H9 (cell line): ENCODE data around the gene GLIPR2. TPM values are rescaled to one million over a fixed set of nuclear protein-coding genes. Genes with fewer than 3 reads are reported as not detected.

Experiments
- DNase-seq: peaks from one replicate; pipeline ENCODE4 v3.0.0-alpha.2; 2017
- H2AFZ ChIP-seq: one replicate; pipeline ENCODE4 v1.6.1; 2013; ENCODE audit warnings: mild to moderate bottlenecking, low read length, control low read depth, moderate library complexity
- H2AK5ac ChIP-seq: 2 replicates; pipeline ENCODE4 v1.6.1; 2013; ENCODE audit warnings: low read length, control low read depth, mixed read lengths; ENCODE audit not compliant: insufficient read length
- H2BK120ac ChIP-seq: one replicate; pipeline ENCODE4 v1.6.1; 2013; ENCODE audit warnings: low read depth, mild to moderate bottlenecking, low read length, control low read depth, inconsistent platforms; ENCODE audit not compliant: poor library complexity, severe bottlenecking
- H2BK12ac ChIP-seq: 2 replicates; pipeline ENCODE4 v1.6.1; 2013; ENCODE audit warnings: low read length, control low read depth, mixed read lengths, low read depth; ENCODE audit not compliant: insufficient read length
- H2BK15ac ChIP-seq: 2 replicates; pipeline ENCODE4 v1.6.1; 2013; ENCODE audit warnings: low read depth, low read length, control low read depth
- H2BK20ac ChIP-seq: one replicate; pipeline ENCODE4 v1.6.1; 2013; ENCODE audit warnings: low read depth, mild to moderate bottlenecking, low read length, control low read depth, inconsistent platforms; ENCODE audit not compliant: poor library complexity, severe bottlenecking
- H2BK5ac ChIP-seq: 2 replicates; pipeline ENCODE4 v1.6.1; 2013; ENCODE audit warnings: low read length, control low read depth, mixed read lengths; ENCODE audit not compliant: insufficient read length
- H3K14ac ChIP-seq: 2 replicates; pipeline ENCODE4 v1.6.1; 2013; ENCODE audit warnings: low read length, control low read depth; ENCODE audit not compliant: insufficient read depth
- H3K18ac ChIP-seq: 2 replicates; pipeline ENCODE4 v1.6.1; 2013; ENCODE audit warnings: low read depth, mild to moderate bottlenecking, mixed read lengths, low read length, control low read depth; ENCODE audit not compliant: insufficient read length
- H3K23ac ChIP-seq: 2 replicates; pipeline ENCODE4 v1.6.1; 2013; ENCODE audit warnings: low read length, control low read depth, mixed read lengths, low read depth; ENCODE audit not compliant: insufficient read length
- H3K23me2 ChIP-seq: 2 replicates; pipeline ENCODE4 v1.6.1; 2013; ENCODE audit warnings: low read depth, mild to moderate bottlenecking, mixed read lengths, low read length, control low read depth; ENCODE audit not compliant: insufficient read length, poor library complexity, severe bottlenecking
- H3K27ac ChIP-seq: 2 replicates; pipeline ENCODE4 v1.5.1; 2013; ENCODE audit warnings: low read length, control low read depth, mixed read lengths, low read depth; ENCODE audit not compliant: insufficient read length
- H3K27me3 ChIP-seq: 2 replicates; pipeline ENCODE4 v1.6.1; 2013; ENCODE audit warnings: low read length, control low read depth, inconsistent platforms; ENCODE audit not compliant: insufficient read depth
- H3K4ac ChIP-seq: 2 replicates; pipeline ENCODE4 v1.6.1; 2013; ENCODE audit warnings: low read depth, mild to moderate bottlenecking, control low read depth, inconsistent platforms, low read length, moderate library complexity
- H3K4me1 ChIP-seq: 2 replicates; pipeline ENCODE4 v1.6.1; 2013; ENCODE audit warnings: low read length, control low read depth, inconsistent platforms; ENCODE audit not compliant: insufficient read depth
- H3K4me2 ChIP-seq: 2 replicates; pipeline ENCODE4 v1.6.1; 2013; ENCODE audit warnings: low read length, control low read depth, mixed read lengths; ENCODE audit not compliant: insufficient read length, insufficient read depth
- H3K56ac ChIP-seq: 2 replicates; pipeline ENCODE4 v1.6.1; 2013; ENCODE audit warnings: low read depth, mild to moderate bottlenecking, mixed read lengths, low read length, control low read depth; ENCODE audit not compliant: insufficient read length
- H3K79me1 ChIP-seq: 2 replicates; pipeline ENCODE4 v1.6.1; 2013; ENCODE audit warnings: low read depth, mild to moderate bottlenecking, moderate library complexity, low read length, control low read depth, inconsistent platforms; ENCODE audit not compliant: insufficient read depth, poor library complexity, severe bottlenecking
- H3K79me2 ChIP-seq: 2 replicates; pipeline ENCODE4 v1.6.1; 2013; ENCODE audit warnings: low read length, control low read depth, inconsistent platforms; ENCODE audit not compliant: insufficient read depth
- H3K9ac ChIP-seq: 2 replicates; pipeline ENCODE4 v1.6.1; 2013; ENCODE audit warnings: low read length, control low read depth, mixed read lengths; ENCODE audit not compliant: insufficient read length; ENCODE audit errors: extremely low read depth
- H3K9me3 ChIP-seq: one replicate; pipeline ENCODE4 v1.6.1; 2013; ENCODE audit warnings: low read depth, low read length, inconsistent platforms; ENCODE audit not compliant: control insufficient read depth
- H3T11ph ChIP-seq: one replicate; pipeline ENCODE4 v1.6.1; 2013; ENCODE audit warnings: mild to moderate bottlenecking, low read length, control low read depth, inconsistent platforms
- H4K20me1 ChIP-seq: one replicate; pipeline ENCODE4 v1.6.1; 2013; ENCODE audit not compliant: control insufficient read depth, insufficient read length, insufficient read depth
- H4K5ac ChIP-seq: 2 replicates; pipeline ENCODE4 v1.6.1; 2013; ENCODE audit warnings: low read depth, mild to moderate bottlenecking, mixed read lengths, low read length, control low read depth; ENCODE audit not compliant: insufficient read length
- H4K8ac ChIP-seq: replicated peaks from 2 replicates; pipeline ENCODE4 v1.6.1; 2013; ENCODE audit warnings: low read length, control low read depth, mixed read lengths, low read depth; ENCODE audit not compliant: insufficient read length
- H4K91ac ChIP-seq: 2 replicates; pipeline ENCODE4 v1.6.1; 2013; ENCODE audit warnings: low read depth, mild to moderate bottlenecking, moderate library complexity, mixed read lengths, low read length, control low read depth; ENCODE audit not compliant: insufficient read length
- H3K27ac Mint-ChIP-seq, 3 experiments: 2 replicates in 2 of 3; 3 replicates in 1 of 3; pipeline ENCODE4 v1.8.0; 2020 to 2021; ENCODE audit warnings: mixed read lengths in 3 of 3, mild to moderate bottlenecking in 1 of 3, moderate library complexity in 1 of 3
- H3K27me3 Mint-ChIP-seq: 2 replicates; pipeline ENCODE4 v1.8.0; 2021; ENCODE audit warnings: low read depth, mild to moderate bottlenecking, moderate library complexity, mixed read lengths
- H3K36me3 Mint-ChIP-seq, 3 experiments: 2 replicates in 2 of 3; 3 replicates in 1 of 3; pipeline ENCODE4 v1.8.0; 2020 to 2021; ENCODE audit warnings: low read depth in 3 of 3, mixed read lengths in 3 of 3; ENCODE audit not compliant: insufficient read depth in 1 of 3
- H3K4me1 Mint-ChIP-seq, 2 experiments: 2 replicates each; pipeline ENCODE4 v1.8.0; 2020; ENCODE audit warnings: mixed read lengths in 2 of 2
- H3K4me3 Mint-ChIP-seq, 2 experiments: 2 replicates in 1 of 2; 3 replicates in 1 of 2; pipeline ENCODE4 v1.8.0; 2020 to 2021; ENCODE audit warnings: mild to moderate bottlenecking in 2 of 2, mixed read lengths in 2 of 2, moderate library complexity in 1 of 2
- H3K9me3 Mint-ChIP-seq, 2 experiments: 2 replicates in 1 of 2; 3 replicates in 1 of 2; pipeline ENCODE4 v1.8.0; 2020; ENCODE audit warnings: mild to moderate bottlenecking in 2 of 2, mixed read lengths in 2 of 2, moderate library complexity in 1 of 2
- CTCF ChIP-seq: fragments of 200-600 bp; sonication (generic); conservative IDR thresholded peaks from 3 replicates; pipeline ENCODE4 v1.8.0; 2021; ENCODE audit warnings: antibody characterized with exemption, mild to moderate bottlenecking
- WGBS: extraction: QIAGEN DNeasy Blood & Tissue Kit; methylation state at CpG from one replicate; pipeline ENCODE4 v1.1.7; 2013; ENCODE audit warnings: missing lambda C conversion rate, low lambda C conversion rate, mixed read lengths; ENCODE audit not compliant: insufficient read length; ENCODE audit errors: extremely low coverage; 5-methylcytosine and 5-hydroxymethylcytosine counted together
- total RNA-seq: library from RNA; stranded (reverse); gene quantifications from 2 replicates; pipeline ENCODE4 v1.2.1, GENCODE V29; 2021

The GLIPR2 gene
- total RNA-seq, 1 experiment from 2014 or later, result 10.0 TPM

- no peak for DNase-seq
- no CpG with 5 or more reads among the region's 7 CpGs for WGBS
- Histone ChIP-seq H3K9me3 (no peaks in the 10 kb centered on the region), H4K5ac (no peak overlapping the region), H4K20me1 (no peaks in the 10 kb centered on the region), H3K23ac (no peak overlapping the region), H4K8ac (no peak overlapping the region), H3K14ac (no peak overlapping the region), H3K9ac (no peak overlapping the region), H3K23me2 (no peaks in the 10 kb centered on the region), H2BK20ac (no peak overlapping the region), H3K18ac (no peak overlapping the region), H2BK120ac (no peak overlapping the region), H3K4me2 (no peak overlapping the region), H3K27me3 (no peaks in the 10 kb centered on the region), H2AK5ac (no peak overlapping the region), H2BK12ac (no peak overlapping the region), H3K4me1 (no peaks in the 10 kb centered on the region), H3T11ph (no peak overlapping the region), H3K79me1 (no peaks in the 10 kb centered on the region), H2BK5ac (no peak overlapping the region), H2BK15ac (no peak overlapping the region), H4K91ac (no peak overlapping the region), H3K79me2 (no peaks in the 10 kb centered on the region), H3K56ac (no peak overlapping the region), H3K27ac (no peak overlapping the region), H3K4ac (no peak overlapping the region), H2AFZ (no peak overlapping the region)
- no peaks in the 10 kb centered on the region; the same call in 1 of the 2 replicates for H3K27me3 Mint-ChIP-seq
- no peak overlapping the region for H3K27ac Mint-ChIP-seq
- H3K4me3 Mint-ChIP-seq, result no peak overlapping the region
- peaks cover 2 to 8% of the 10 kb centered on the region in 2 experiments; a peak in 3 of 4 replicates for H3K4me1 Mint-ChIP-seq
- no peaks in the 10 kb centered on the region for H3K9me3 Mint-ChIP-seq
- peaks cover 1 to 7% (median 3%) of the 10 kb centered on the region in 3 experiments; a peak in 4 of 7 replicates for H3K36me3 Mint-ChIP-seq
- TF ChIP-seq CTCF, result no peak
Observed at GRCh38 chr9:36119476-36119875, 17.1 kb upstream of the GLIPR2 start.
